Mesenchymal stem cell (in vitro differentiated cells and primary cell): ENCODE data around the gene FTO.

Experiments
- DNase-seq: peaks from one replicate; pipeline ENCODE4 v3.0.0-alpha.2; 2013
- H2AFZ ChIP-seq: one replicate; pipeline ENCODE4 v1.6.1; 2013; ENCODE audit warnings: low read depth, mild to moderate bottlenecking, control low read depth, inconsistent platforms, low read length, moderate library complexity
- H2AK5ac ChIP-seq: 2 replicates; pipeline ENCODE4 v1.6.1; 2013; ENCODE audit warnings: low read length, moderate library complexity, mild to moderate bottlenecking, inconsistent platforms; ENCODE audit not compliant: severe bottlenecking
- H2BK120ac ChIP-seq: one replicate; pipeline ENCODE4 v1.6.1; 2013; ENCODE audit warnings: low read depth, mild to moderate bottlenecking, inconsistent platforms, low read length, moderate library complexity
- H2BK12ac ChIP-seq, 2 experiments: one replicate each; pipeline ENCODE4 v1.6.1; 2013; ENCODE audit warnings: inconsistent platforms in 2 of 2, low read length in 2 of 2, mild to moderate bottlenecking in 2 of 2, moderate library complexity in 2 of 2, control low read depth in 1 of 2
- H2BK15ac ChIP-seq: one replicate; pipeline ENCODE4 v1.6.1; 2013; ENCODE audit warnings: mild to moderate bottlenecking, low read depth, inconsistent platforms; ENCODE audit not compliant: poor library complexity, severe bottlenecking
- H2BK5ac ChIP-seq: 2 replicates; pipeline ENCODE4 v1.6.1; 2013; ENCODE audit warnings: low read depth, mild to moderate bottlenecking, low read length, control low read depth, inconsistent platforms; ENCODE audit not compliant: poor library complexity, severe bottlenecking
- H3K14ac ChIP-seq, 2 experiments: one replicate each; pipeline ENCODE4 v1.6.1; 2013; ENCODE audit warnings: inconsistent platforms in 2 of 2, low read length in 2 of 2, control low read depth in 1 of 2, mild to moderate bottlenecking in 1 of 2, moderate library complexity in 1 of 2
- H3K18ac ChIP-seq, 2 experiments: one replicate each; pipeline ENCODE4 v1.6.1; 2013; ENCODE audit warnings: inconsistent platforms in 2 of 2, low read length in 2 of 2, control low read depth in 1 of 2, low read depth in 1 of 2, mild to moderate bottlenecking in 1 of 2
- H3K23ac ChIP-seq, 2 experiments: one replicate each; pipeline ENCODE4 v1.6.1; 2013; ENCODE audit warnings: inconsistent platforms in 2 of 2, low read length in 2 of 2, mild to moderate bottlenecking in 2 of 2, moderate library complexity in 2 of 2, control low read depth in 1 of 2
- H3K27ac ChIP-seq: 2 replicates; pipeline ENCODE4 v1.5.1; 2013; ENCODE audit warnings: mild to moderate bottlenecking, moderate library complexity, low read length, control low read depth, inconsistent platforms; ENCODE audit not compliant: poor library complexity, severe bottlenecking
- H3K27me3 ChIP-seq, 2 experiments: 2 replicates each; pipeline versions ENCODE4 v1.6.1 to v1.7.0; 2013; ENCODE audit warnings: low read length in 2 of 2, mild to moderate bottlenecking in 2 of 2, moderate library complexity in 2 of 2, control low read depth in 1 of 2, inconsistent platforms in 1 of 2; ENCODE audit not compliant: control insufficient read depth in 1 of 2, insufficient read depth in 1 of 2
- H3K36me3 ChIP-seq, 2 experiments: 2 replicates each; pipeline versions ENCODE4 v1.6.1 to v1.7.0; 2013; ENCODE audit warnings: low read length in 2 of 2, control low read depth in 1 of 2, inconsistent platforms in 1 of 2, low read depth in 1 of 2, mild to moderate bottlenecking in 1 of 2; ENCODE audit not compliant: insufficient read depth in 2 of 2, control insufficient read depth in 1 of 2
- H3K4ac ChIP-seq, 2 experiments: one replicate each; pipeline ENCODE4 v1.6.1; 2013; ENCODE audit warnings: inconsistent platforms in 2 of 2, low read length in 2 of 2, mild to moderate bottlenecking in 2 of 2, moderate library complexity in 2 of 2, control low read depth in 1 of 2, low read depth in 1 of 2
- H3K4me1 ChIP-seq: 2 replicates; pipeline ENCODE4 v1.6.1; 2013; ENCODE audit warnings: low read depth, low read length, control low read depth; ENCODE audit not compliant: control insufficient read depth, insufficient read depth
- H3K4me2 ChIP-seq: 2 replicates; pipeline ENCODE4 v1.6.1; 2013; ENCODE audit warnings: low read length, mild to moderate bottlenecking, inconsistent platforms; ENCODE audit not compliant: poor library complexity, severe bottlenecking
- H3K4me3 ChIP-seq, 2 experiments: 2 replicates each; pipeline versions ENCODE4 v1.5.1 to v1.7.0; 2013; ENCODE audit warnings: low read length in 2 of 2, mild to moderate bottlenecking in 2 of 2, control low read depth in 1 of 2, low read depth in 1 of 2; ENCODE audit not compliant: insufficient read depth in 1 of 2
- H3K79me1 ChIP-seq: replicated peaks from 2 replicates; pipeline ENCODE4 v1.6.1; 2013; ENCODE audit warnings: mild to moderate bottlenecking, control low read depth, low read length, inconsistent platforms; ENCODE audit not compliant: poor library complexity, severe bottlenecking
- H3K9ac ChIP-seq: 2 replicates; pipeline ENCODE4 v1.7.0; 2013; ENCODE audit warnings: mild to moderate bottlenecking, low read length, moderate library complexity
- H3K9me3 ChIP-seq: 2 replicates; pipeline ENCODE4 v1.7.0; 2013; ENCODE audit warnings: mild to moderate bottlenecking, low read length; ENCODE audit not compliant: control insufficient read depth
- H4K8ac ChIP-seq: one replicate; pipeline ENCODE4 v1.6.1; 2013; ENCODE audit warnings: inconsistent platforms, mild to moderate bottlenecking, low read length, moderate library complexity
- H4K91ac ChIP-seq: one replicate; pipeline ENCODE4 v1.6.1; 2013; ENCODE audit warnings: mild to moderate bottlenecking, low read length, inconsistent platforms
- WGBS: methylation state at CpG from one replicate; pipeline ENCODE4 v1.1.7; 2013; ENCODE audit warnings: mixed read lengths; 5-methylcytosine and 5-hydroxymethylcytosine counted together

The FTO gene

DNA sequence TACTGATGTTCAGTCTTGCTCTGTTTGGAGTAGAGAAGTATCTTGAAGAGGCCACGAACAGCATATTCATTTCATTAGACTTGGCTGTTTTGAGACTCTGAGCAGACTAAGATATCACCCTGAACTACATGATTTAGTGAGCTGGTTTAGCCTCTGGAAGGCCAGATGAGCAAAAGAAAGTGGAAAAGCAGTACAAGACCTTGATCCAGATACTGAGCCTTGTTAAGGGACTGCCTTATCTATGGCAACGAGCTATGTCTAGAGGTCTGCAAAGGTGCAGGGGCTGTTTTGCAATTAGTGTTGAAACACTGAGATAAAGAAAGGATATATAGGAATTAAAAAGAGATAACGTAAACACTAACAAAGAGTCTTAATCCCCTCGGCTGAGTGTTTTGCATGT lies 351.2 kb downstream of the FTO start:
- H3K9ac ChIP-seq, result no peak overlapping the region
- DNase-seq, result no peak
- no peaks in the 10 kb centered on the region for H3K9me3 ChIP-seq
- no peak overlapping the region for H2BK12ac ChIP-seq
- no peak overlapping the region for H3K4me2 ChIP-seq
- no peak overlapping the region for H2BK5ac ChIP-seq
- no peak overlapping the region for H2AFZ ChIP-seq
- no peaks in the 10 kb centered on the region for H3K4me1 ChIP-seq
- H3K18ac ChIP-seq, result no peak overlapping the region
- no peak overlapping the region for H2BK120ac ChIP-seq
- no peak overlapping the region for H3K4ac ChIP-seq
- no peak overlapping the region for H3K14ac ChIP-seq
- 50% methylated on average over 2 of the region's 4 CpGs for WGBS
- H3K36me3 ChIP-seq, result peaks cover 0 to 5% of the 10 kb centered on the region in 2 experiments
- H3K27me3 ChIP-seq, result no peaks in the 10 kb centered on the region
- no peak overlapping the region for H2BK15ac ChIP-seq
- H4K91ac ChIP-seq, result no peak overlapping the region
- no peak overlapping the region for H2AK5ac ChIP-seq
- no peak overlapping the region for H3K4me3 ChIP-seq
- H3K23ac ChIP-seq, result no peak overlapping the region
- no peaks in the 10 kb centered on the region for H3K79me1 ChIP-seq
- H4K8ac ChIP-seq, result no peak overlapping the region
- H3K27ac ChIP-seq, result no peak overlapping the region

DNA sequence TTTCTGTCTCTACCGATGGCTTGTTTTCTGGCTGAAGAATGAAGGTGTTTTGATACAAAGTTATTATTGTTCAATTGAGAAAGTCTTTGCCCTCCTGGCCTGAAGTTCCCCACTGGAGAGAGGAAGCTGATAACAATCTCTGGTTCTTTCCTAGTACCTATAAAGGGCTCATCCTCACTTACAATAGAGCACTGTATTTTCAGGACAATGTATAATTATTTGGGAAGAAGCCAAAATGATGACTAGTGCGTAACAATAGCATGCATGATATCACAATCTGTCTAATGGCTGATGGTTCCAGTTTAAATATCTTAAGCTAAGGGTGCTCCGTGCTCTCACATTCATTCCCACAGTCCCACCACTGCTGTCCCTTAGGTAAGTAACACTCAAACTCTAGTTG lies 351.9 kb downstream of the FTO start:
- Histone ChIP-seq H3K14ac (no peak overlapping the region), H3K4ac (no peak overlapping the region), H3K27ac (no peak overlapping the region), H3K79me1 (no peaks in the 10 kb centered on the region), H3K27me3 (no peaks in the 10 kb centered on the region), H3K4me2 (no peak overlapping the region), H2AK5ac (no peak overlapping the region), H3K4me3 (no peak overlapping the region), H2BK5ac (no peak overlapping the region), H3K18ac (no peak overlapping the region), H4K8ac (no peak overlapping the region), H2BK15ac (no peak overlapping the region), H2AFZ (no peak overlapping the region), H3K36me3 (peaks cover 0 to 5% of the 10 kb centered on the region in 2 experiments), H2BK120ac (no peak overlapping the region), H3K9me3 (no peaks in the 10 kb centered on the region), H3K23ac (no peak overlapping the region), H4K91ac (no peak overlapping the region), H2BK12ac (no peak overlapping the region), H3K9ac (no peak overlapping the region), H3K4me1 (no peaks in the 10 kb centered on the region)
- 98% methylated on average over 2 of the region's 3 CpGs for WGBS
- DNase-seq, result no peak

DNA sequence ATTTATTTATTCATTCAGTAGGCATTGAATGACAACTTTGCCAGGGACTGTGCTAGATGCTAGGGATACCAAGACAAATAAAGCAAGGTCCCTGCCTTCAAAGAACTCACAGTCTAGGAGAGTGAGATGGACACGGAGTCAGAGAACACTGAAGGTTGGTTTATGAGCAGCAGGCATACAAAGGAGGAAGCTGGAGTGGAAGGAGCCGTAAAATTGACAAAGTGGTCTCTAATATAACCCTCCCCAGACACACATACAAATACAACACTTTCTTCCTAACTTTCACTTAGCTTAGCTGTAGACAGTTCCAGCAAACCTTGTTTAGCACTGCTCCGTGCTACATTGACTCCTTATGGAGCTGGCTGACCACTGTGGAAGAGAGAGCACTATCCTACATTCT lies 353.0 kb downstream of the FTO start:
- WGBS, result 86% methylated on average over 2 of the region's 3 CpGs
- Histone ChIP-seq H2BK5ac (no peak overlapping the region), H3K18ac (no peak overlapping the region), H4K8ac (no peak overlapping the region), H3K27ac (no peak overlapping the region), H3K23ac (no peak overlapping the region), H3K4ac (no peak overlapping the region), H2BK120ac (no peak overlapping the region), H2AK5ac (no peak overlapping the region), H3K4me2 (no peak overlapping the region), H3K79me1 (no peaks in the 10 kb centered on the region), H3K36me3 (peaks cover 0 to 5% of the 10 kb centered on the region in 2 experiments), H3K27me3 (no peaks in the 10 kb centered on the region), H3K14ac (no peak overlapping the region), H4K91ac (no peak overlapping the region), H3K9ac (no peak overlapping the region), H3K4me3 (no peak overlapping the region), H2BK12ac (no peak overlapping the region), H2AFZ (no peak overlapping the region), H3K4me1 (no peaks in the 10 kb centered on the region), H2BK15ac (no peak overlapping the region), H3K9me3 (no peaks in the 10 kb centered on the region)
- no peak for DNase-seq

DNA sequence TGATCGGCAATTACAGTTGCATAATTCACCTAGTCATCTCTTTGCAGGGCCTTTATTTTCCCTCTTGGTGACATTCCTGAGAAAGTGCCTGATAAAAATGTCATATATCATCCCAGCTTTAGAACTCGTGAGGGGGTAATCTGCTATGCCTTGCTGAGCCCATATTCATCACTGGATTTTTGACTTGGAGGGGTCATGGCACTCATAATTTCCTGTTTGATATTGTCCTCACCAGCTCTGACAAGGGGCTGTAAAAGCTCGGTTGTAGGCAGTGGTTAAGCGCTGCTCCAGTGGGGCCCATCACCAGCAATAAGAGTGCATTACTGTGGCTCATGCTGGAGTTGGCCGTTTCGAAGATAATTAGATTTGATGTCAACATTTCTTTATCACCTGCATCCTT lies 355.4 kb downstream of the FTO start:
- Histone ChIP-seq H3K36me3 (no peaks in the 10 kb centered on the region), H2BK120ac (no peak overlapping the region), H3K14ac (no peak overlapping the region), H2AFZ (no peak overlapping the region), H3K27ac (no peak overlapping the region), H3K18ac (no peak overlapping the region), H4K8ac (no peak overlapping the region), H3K4me1 (no peaks in the 10 kb centered on the region), H3K4me3 (no peak overlapping the region), H3K79me1 (no peaks in the 10 kb centered on the region), H3K4ac (no peak overlapping the region), H3K9ac (no peak overlapping the region), H3K27me3 (no peaks in the 10 kb centered on the region), H3K4me2 (no peak overlapping the region), H2BK15ac (no peak overlapping the region), H4K91ac (no peak overlapping the region), H2BK12ac (no peak overlapping the region), H2AK5ac (no peak overlapping the region), H3K9me3 (no peaks in the 10 kb centered on the region), H2BK5ac (no peak overlapping the region), H3K23ac (no peak overlapping the region)
- DNase-seq, result no peak
- WGBS, result 22% methylated on average over 4 of the region's 6 CpGs
